ENCODE data around the gene EFHC2.

DNA sequence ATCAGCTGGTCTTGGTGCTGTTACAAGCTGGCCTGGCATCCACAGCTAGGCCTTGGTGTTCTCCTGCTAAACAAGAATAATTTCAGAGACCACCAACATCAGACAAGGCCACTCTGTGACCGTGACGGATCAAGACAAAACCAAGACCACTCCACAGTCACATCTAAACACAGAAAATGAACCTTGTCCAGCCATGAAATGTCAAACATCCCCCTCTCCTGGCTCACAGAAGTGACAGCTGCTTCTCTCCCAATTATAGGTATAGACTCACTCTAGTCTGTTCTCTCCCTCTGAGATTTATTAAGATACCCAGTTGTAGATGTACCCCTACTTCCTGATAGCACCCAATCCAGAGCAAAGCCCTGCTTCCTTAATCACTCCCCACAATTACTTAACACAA, 40.4 kb downstream of the EFHC2 start:
- TF ChIP-seq, protein P1, sequence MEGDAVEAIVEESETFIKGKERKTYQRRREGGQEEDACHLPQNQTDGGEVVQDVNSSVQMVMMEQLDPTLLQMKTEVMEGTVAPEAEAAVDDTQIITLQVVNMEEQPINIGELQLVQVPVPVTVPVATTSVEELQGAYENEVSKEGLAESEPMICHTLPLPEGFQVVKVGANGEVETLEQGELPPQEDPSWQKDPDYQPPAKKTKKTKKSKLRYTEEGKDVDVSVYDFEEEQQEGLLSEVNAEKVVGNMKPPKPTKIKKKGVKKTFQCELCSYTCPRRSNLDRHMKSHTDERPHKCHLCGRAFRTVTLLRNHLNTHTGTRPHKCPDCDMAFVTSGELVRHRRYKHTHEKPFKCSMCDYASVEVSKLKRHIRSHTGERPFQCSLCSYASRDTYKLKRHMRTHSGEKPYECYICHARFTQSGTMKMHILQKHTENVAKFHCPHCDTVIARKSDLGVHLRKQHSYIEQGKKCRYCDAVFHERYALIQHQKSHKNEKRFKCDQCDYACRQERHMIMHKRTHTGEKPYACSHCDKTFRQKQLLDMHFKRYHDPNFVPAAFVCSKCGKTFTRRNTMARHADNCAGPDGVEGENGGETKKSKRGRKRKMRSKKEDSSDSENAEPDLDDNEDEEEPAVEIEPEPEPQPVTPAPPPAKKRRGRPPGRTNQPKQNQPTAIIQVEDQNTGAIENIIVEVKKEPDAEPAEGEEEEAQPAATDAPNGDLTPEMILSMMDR (IDR thresholded peaks at IDR 0.05) = no peak
- TF ChIP-seq POLR2A (IDR thresholded peaks at IDR 0.05) = no peak

All from lower leg skin (tissue), 3 donors.